22Rv1 (cell line): ENCODE data around the gene TMEM178B.

ENCODE experiments used
- ZFX ChIP-seq: fragments of 450-650 bp; IDR thresholded peaks from 2 replicates; pipeline ENCODE4 v1.6.1; 2017; ENCODE audit warnings: antibody characterized with exemption, borderline replicate concordance
- TF ChIP-seq, protein P1 (sequence below): fragments of 450-650 bp; IDR thresholded peaks from 2 replicates; pipeline ENCODE4 v1.5.1; 2017; ENCODE audit warnings: mild to moderate bottlenecking

DNA sequence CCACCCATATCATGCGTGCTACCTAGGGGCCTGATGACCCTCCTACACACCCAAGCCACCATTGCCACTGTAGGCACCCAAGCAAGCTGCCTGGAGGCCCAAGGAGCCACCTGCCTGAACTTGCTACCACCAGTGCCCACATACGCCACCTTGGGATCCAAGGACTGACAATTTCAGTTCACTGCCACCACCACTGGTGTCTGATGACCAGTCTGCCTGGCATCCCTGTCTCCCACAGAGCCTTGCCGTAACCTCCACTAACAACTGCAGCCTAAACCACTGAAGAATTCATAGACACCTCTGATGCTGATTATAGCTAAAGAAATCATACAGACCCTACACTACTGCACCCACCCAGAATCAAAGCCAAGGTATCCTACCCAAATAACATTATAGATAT is 58.8 kb downstream of the TMEM178B start:
- TF ChIP-seq, protein P1, sequence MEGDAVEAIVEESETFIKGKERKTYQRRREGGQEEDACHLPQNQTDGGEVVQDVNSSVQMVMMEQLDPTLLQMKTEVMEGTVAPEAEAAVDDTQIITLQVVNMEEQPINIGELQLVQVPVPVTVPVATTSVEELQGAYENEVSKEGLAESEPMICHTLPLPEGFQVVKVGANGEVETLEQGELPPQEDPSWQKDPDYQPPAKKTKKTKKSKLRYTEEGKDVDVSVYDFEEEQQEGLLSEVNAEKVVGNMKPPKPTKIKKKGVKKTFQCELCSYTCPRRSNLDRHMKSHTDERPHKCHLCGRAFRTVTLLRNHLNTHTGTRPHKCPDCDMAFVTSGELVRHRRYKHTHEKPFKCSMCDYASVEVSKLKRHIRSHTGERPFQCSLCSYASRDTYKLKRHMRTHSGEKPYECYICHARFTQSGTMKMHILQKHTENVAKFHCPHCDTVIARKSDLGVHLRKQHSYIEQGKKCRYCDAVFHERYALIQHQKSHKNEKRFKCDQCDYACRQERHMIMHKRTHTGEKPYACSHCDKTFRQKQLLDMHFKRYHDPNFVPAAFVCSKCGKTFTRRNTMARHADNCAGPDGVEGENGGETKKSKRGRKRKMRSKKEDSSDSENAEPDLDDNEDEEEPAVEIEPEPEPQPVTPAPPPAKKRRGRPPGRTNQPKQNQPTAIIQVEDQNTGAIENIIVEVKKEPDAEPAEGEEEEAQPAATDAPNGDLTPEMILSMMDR = no peak
- no peak for TF ChIP-seq ZFX
